Kidney epithelial cell (primary cell): ENCODE results near the gene ADGRV1. TPM values are rescaled to one million over a fixed set of nuclear protein-coding genes. Genes with fewer than 3 reads are reported as not detected.

Source experiments
- DNase-seq: peaks from one replicate; pipeline ENCODE4 v3.0.0-alpha.2; 2010; ENCODE audit warnings: low read depth
- H3K27me3 ChIP-seq: 2 replicates; pipeline ENCODE4 v1.6.0; 2011; ENCODE audit warnings: low read length; ENCODE audit not compliant: control insufficient read depth, insufficient read depth
- H3K36me3 ChIP-seq: 2 replicates; pipeline ENCODE4 v1.5.1; 2011; ENCODE audit warnings: low read length; ENCODE audit not compliant: control insufficient read depth, insufficient read depth
- H3K4me3 ChIP-seq: 2 replicates; pipeline ENCODE4 v1.5.1; 2011; ENCODE audit warnings: low read depth, mild to moderate bottlenecking, control low read depth, low read length
- total RNA-seq: library from RNA; depleted of rRNA; stranded (reverse); fragments of >200 nt; gene quantifications from 2 replicates; pipeline ENCODE4 v1.2.3, GENCODE V29; 2015
- TF ChIP-seq, protein P1 (sequence below): IDR thresholded peaks from 2 replicates; pipeline ENCODE4 v1.5.1; 2011; ENCODE audit warnings: mild to moderate bottlenecking, moderate library complexity, low read length, control low read depth, inconsistent platforms; ENCODE audit not compliant: insufficient read depth, poor library complexity, severe bottlenecking

Gene ADGRV1
- total RNA-seq, 1 donor from 2014 or later = 3.5 TPM

GRCh38 chr5:91194824-91195381 lies 636.3 kb downstream of the ADGRV1 start:
- Histone ChIP-seq H3K4me3 (no peak overlapping the region), H3K36me3 (no peaks in the 10 kb centered on the region), H3K27me3 (no peaks in the 10 kb centered on the region)
- TF ChIP-seq, protein P1, sequence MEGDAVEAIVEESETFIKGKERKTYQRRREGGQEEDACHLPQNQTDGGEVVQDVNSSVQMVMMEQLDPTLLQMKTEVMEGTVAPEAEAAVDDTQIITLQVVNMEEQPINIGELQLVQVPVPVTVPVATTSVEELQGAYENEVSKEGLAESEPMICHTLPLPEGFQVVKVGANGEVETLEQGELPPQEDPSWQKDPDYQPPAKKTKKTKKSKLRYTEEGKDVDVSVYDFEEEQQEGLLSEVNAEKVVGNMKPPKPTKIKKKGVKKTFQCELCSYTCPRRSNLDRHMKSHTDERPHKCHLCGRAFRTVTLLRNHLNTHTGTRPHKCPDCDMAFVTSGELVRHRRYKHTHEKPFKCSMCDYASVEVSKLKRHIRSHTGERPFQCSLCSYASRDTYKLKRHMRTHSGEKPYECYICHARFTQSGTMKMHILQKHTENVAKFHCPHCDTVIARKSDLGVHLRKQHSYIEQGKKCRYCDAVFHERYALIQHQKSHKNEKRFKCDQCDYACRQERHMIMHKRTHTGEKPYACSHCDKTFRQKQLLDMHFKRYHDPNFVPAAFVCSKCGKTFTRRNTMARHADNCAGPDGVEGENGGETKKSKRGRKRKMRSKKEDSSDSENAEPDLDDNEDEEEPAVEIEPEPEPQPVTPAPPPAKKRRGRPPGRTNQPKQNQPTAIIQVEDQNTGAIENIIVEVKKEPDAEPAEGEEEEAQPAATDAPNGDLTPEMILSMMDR = no peak
- DNase-seq = no peak

DNA sequence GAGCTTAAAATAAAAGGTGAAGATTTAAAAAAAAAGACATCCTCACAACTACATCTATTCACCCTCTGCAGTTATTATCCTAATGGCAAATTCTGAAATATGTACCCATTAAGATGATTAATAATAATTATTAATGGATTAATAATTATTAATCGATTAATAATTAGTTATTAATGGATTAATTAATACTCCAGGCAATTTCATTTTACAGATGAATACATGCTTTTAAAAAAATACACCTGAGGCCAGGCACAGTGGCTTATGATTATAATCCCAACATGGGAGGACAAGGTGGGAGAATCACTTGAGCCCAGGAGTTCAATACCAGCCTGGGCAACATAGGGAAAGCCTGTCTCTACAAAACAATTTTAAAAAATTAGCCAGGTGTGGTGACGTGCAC lies 642.1 kb downstream of the ADGRV1 start:
- no peak overlapping the region for H3K4me3 ChIP-seq
- H3K36me3 ChIP-seq = no peaks in the 10 kb centered on the region
- H3K27me3 ChIP-seq = no peaks in the 10 kb centered on the region
- TF ChIP-seq, protein P1 = no peak
- DNase-seq = no peak

DNA sequence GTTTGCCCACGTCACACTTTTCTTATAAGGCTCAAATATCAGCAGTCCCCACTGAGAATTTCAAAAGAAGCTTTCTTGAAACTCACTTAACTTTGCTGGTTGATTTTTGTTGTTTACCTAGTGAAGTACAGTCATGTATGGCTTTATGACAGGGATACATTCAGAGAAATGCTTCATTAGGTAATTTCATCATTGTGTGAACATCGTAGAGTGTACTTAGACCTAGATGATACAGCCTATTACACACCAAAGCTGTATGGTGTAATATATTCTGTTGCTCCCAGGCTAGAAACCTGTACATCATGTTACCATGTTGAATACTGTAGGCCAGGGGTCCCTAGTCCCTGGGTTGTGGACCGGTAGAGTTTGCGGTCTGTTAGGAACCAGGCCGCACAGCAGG lies 647.5 kb downstream of the ADGRV1 start:
- H3K27me3 ChIP-seq = no peaks in the 10 kb centered on the region
- H3K4me3 ChIP-seq = no peak overlapping the region
- no peak for DNase-seq
- TF ChIP-seq, protein P1 = no peak
- no peaks in the 10 kb centered on the region for H3K36me3 ChIP-seq

- DNase-seq = no peak
- Histone ChIP-seq H3K27me3 (no peaks in the 10 kb centered on the region), H3K4me3 (no peak overlapping the region), H3K36me3 (no peaks in the 10 kb centered on the region)
- TF ChIP-seq, protein P1 = no peak
These were observed 648.1 kb downstream of the ADGRV1 start for GRCh38 chr5:91206734-91207133.

GRCh38 chr5:91207248-91207647 lies 648.7 kb downstream of the ADGRV1 start:
- TF ChIP-seq, protein P1 = no peak
- Histone ChIP-seq H3K36me3 (no peaks in the 10 kb centered on the region), H3K27me3 (no peaks in the 10 kb centered on the region), H3K4me3 (no peak overlapping the region)
- no peak for DNase-seq
